CD1c-positive myeloid dendritic cell (primary cell): Measurements from ENCODE around the gene PALM.
A peak's percentile ranks its signal among the peaks of the same experiment; 100 is the strongest.

Source experiments
- DNase-seq: peaks from one replicate; pipeline ENCODE4 v3.0.0-alpha.2; 2016; ENCODE audit errors: extremely low spot score

Gene PALM

DNA sequence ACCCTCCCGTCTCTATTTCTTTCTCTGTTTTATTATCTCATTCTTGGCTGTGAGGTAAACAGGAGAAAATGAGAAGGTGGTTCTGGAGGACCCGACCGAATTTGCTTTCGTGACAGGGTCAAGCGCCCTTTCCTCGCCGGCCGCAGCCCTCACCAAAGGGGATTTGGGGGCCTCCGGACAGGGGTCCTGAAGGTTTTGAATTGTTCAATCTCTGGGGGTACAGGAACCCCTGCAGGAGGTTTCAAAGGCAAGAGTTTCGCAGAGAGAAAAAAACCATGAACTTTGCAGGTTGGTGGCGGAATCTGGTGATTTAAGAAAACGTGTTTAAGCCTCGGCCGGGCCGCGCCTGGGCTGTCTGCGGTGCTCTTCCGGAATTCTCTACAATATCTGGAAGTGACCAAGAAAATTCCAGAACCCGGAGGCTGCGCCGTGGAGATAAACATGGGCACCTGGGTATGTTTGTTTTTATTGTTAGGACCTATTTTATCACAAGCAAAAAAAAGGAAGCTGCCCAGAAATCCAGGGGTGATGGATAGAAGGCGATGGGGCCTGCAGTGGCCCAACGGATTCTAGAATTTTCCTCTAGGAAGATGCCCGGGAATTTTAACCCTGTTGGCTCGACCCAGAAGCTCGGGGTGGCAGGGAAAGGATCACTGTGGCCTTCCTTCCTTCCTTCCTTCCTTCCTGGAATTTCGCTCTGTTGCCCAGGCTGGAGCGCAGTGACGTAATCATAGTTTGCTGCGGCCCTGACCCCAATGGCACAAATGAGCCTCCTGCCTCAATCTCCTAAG is 74.3 kb downstream of the PALM start:
- no peak for DNase-seq

- no peak for DNase-seq
Observed at GRCh38 chr19:784541-784940, 75.8 kb downstream of the PALM start.

GRCh38 chr19:787536-787935 is 78.8 kb downstream of the PALM start:
- no peak for DNase-seq

DNA sequence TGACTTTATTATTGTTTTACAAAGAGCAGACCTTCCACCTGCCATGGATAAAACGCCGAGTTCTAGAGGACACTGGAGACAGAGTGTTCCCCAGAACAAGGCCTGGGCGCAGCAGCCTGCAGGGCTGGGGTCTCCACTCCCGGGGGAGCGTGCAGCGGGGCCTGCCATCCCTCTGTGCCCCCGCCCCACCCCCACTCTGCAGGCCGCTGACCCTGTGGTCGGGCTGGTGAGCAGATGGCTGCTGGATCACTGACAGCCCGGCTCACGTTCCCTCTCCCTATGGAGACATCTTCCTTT is 79.9 kb downstream of the PALM start:
- DNase-seq: no peak

GRCh38 chr19:788983-789700 is 80.4 kb downstream of the PALM start:
- DNase-seq: peak; percentile 52

DNA sequence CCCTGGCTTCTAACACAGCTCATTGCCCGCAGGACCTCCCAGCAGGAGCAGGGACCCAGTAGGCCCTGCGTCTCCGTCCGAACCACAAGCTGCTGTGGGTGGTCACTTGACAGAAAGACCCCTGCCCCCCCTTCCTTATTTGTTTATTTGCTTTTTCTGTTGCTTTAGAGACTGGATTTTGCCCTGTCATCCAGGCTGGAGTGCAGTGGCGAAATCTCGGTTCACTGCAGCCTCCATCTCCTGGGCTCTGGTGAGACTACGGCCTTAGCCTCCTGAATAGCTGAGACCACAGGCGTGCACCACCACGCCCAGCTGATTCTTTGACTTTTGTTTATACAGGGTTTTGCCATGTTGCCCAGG is 80.9 kb downstream of the PALM start:
- no peak for DNase-seq

- DNase-seq: no peak
Observed at GRCh38 chr19:791007-791566, 82.4 kb downstream of the PALM start.

- DNase-seq: no peak
Observed at GRCh38 chr19:791567-792305, 83.0 kb downstream of the PALM start.

DNA sequence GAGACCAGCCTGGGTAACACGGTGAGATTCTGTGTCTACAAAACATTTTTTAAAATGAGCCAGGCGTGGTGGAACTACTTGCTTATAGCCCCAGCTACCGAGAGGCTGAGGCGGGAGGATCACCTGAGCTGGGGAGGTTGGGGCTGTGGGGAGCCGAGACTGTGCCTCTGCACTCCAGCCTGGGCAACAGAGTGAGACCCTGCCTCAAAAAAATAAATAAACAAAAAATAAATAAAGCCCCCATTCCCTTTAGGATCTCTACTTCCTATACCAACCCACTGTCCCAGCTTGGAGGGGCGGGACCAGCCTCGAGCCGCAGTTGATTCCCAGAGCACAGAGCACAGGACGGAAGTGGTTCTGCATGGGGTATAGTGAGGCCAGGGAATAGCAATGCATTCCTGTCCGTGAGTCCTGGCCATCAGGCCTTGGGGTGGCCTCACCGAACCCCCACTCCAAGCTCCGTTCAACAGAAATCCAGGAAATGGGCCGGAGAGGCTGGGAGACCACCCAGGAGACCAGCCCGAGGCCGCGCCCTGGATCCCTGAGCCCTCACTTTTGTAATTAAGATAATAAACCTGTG is 83.7 kb downstream of the PALM start:
- no peak for DNase-seq

DNA sequence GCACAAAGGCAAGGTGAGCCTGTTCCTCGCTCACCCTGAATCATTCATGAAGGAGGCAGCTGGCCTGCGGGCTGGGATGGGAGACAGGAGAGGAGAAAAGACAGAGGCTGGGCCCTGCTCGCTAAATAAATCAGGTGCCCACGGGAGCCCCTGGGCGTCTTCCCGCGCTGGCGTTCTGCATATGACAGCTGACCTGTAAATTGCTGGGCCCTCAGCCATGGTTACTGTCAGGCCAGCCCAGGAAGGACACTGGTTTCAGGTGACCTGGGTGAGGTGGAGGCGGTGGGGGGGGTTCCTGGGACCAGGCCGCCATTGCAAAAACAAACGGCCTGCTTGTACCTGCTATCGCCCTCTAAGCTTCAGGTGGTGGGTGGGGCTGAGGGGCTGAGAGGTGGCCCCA is 85.1 kb downstream of the PALM start:
- DNase-seq: no peak

DNA sequence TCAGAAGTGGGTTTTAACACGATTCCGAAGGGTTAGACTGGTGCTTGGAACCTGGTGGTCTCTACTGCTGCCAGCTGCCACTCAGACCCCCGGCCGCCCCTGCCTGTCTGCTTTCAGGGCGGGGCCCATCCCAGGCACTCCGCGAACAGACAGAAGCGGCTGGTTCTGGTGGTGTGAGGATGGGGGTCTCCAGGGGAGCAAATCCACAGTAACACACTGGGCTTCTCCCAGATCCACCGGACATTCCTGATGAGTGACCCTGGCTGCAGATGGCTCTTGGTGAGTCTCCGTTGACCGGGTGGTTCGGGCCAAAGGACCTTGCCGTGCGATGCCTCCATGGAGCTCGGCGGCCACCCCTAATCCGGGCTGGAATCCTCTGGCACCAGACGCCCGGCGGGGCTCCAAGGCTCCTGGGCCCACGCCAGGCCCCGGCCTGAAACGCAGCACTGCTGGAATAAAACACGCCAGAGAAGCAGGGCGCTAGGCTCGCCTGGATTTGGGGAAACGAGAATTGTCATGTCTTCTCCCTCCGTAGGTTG is 86.4 kb downstream of the PALM start:
- no peak for DNase-seq

- DNase-seq: no peak
Observed at GRCh38 chr19:795691-796581, 87.2 kb downstream of the PALM start.

- DNase-seq: peak; percentile 100
Observed at GRCh38 chr19:796692-797527, 88.2 kb downstream of the PALM start, which contains the start of gene PTBP1. TSS of gene PTBP1 (plus strand) at chr19:797452. CDS start at chr19:797498, 46 bp downstream.
